Heart left ventricle (tissue), 13 donors: Measurements from ENCODE around the gene UGT1A10.

Experiments used
- CTCF ChIP-seq, 12 donors: fragments of 200-600 bp; sonication (generic) in 4 of 12; IDR thresholded peaks; one replicate each; pipeline versions ENCODE4 v1.5.0 to v1.8.0; 2018 to 2022; ENCODE audit warnings: antibody characterized with exemption in 12 of 12, mild to moderate bottlenecking in 5 of 12
- POLR2A ChIP-seq, 2 donors: fragments of 450-650 bp; IDR thresholded peaks; one replicate each; pipeline ENCODE4 v1.6.1; 2017; ENCODE audit warnings: antibody characterized with exemption in 2 of 2, mild to moderate bottlenecking in 2 of 2, moderate library complexity in 2 of 2
- donor health status: ischemic (EF 13 %, LVEDD 7.1; RV severe dilation, severe dysfunction).
- donor health status: DM: no; HTN: yes; CAD: no.
- donor health status: DM: no; HTN: no; CAD: no.
- donor health status: ischemic (EF 25% LVEDD 6.9; RV normal size, moderate dysfunction).
- donor health status: ischemic (EF 25% LVEDD 5.7; RV mildly dilated, moderate dysfunction).
- donor health status: ischemic (EF 35%, LVEDD 5.7; RV mildly dilated, moderate dysfunction).
- donor health status: nonischemic (EF 11% LVEDD 7.7; RV severe dilation, severe dysfunction).
- donor health status: DM: yes; HTN: yes; CAD: no.
- donor health status: PGD.
- donor health status: ischemic (EF 29% LVEDD 5.4; RV normal size, mild dysfunction).
- donor health status: nonischemic (EF 23%, LVEDD 6.1; RV moderate dilation, normal function).

- no peak for TF ChIP-seq POLR2A (IDR thresholded peaks at IDR 0.05)
- no peak for TF ChIP-seq CTCF (IDR thresholded peaks at IDR 0.05)
Measured at GRCh38 chr2:233822101-233822771, 186.0 kb downstream of the UGT1A10 start.
